NB4 (cell line): Measurements from ENCODE around the gene IFIT1B.

Source experiments
- DNase-seq: peaks from one replicate; pipeline ENCODE4 v3.0.0; 2010; ENCODE audit warnings: low read depth
- H3K4me3 ChIP-seq: one replicate; pipeline ENCODE4 v1.5.1; 2011; ENCODE audit warnings: mild to moderate bottlenecking, low read depth, low read length, moderate library complexity
- CTCF ChIP-seq: IDR thresholded peaks from one replicate; pipeline ENCODE4 v1.5.1; 2012; ENCODE audit warnings: low read depth, low read length
- MAX ChIP-seq: IDR thresholded peaks from 2 replicates; pipeline ENCODE4 v1.6.1; 2011; ENCODE audit warnings: low read depth, low read length
- MYC ChIP-seq: IDR thresholded peaks from 2 replicates; pipeline ENCODE4 v1.6.1; 2011; ENCODE audit warnings: low read depth, low read length
- POLR2A ChIP-seq: IDR thresholded peaks from 2 replicates; pipeline ENCODE4 v1.6.1; 2011; ENCODE audit warnings: mild to moderate bottlenecking; ENCODE audit not compliant: insufficient read length; ENCODE audit errors: extremely low read depth

IFIT1B gene

GRCh38 chr10:89364531-89364930 lies 13.3 kb upstream of the IFIT1B start:
- H3K4me3 ChIP-seq, result no peak overlapping the region
- TF ChIP-seq CTCF (no peak), POLR2A (no peak), MYC (no peak), MAX (no peak)
- no peak for DNase-seq

- H3K4me3 ChIP-seq, result no peak overlapping the region
- TF ChIP-seq MYC (no peak), POLR2A (no peak), MAX (no peak), CTCF (no peak)
- no peak for DNase-seq
Measured at GRCh38 chr10:89367529-89367928, 10.3 kb upstream of the IFIT1B start.

- no peak overlapping the region for H3K4me3 ChIP-seq
- no peak for TF ChIP-seq MYC
- no peak for TF ChIP-seq POLR2A
- no peak for TF ChIP-seq MAX
- TF ChIP-seq CTCF, result no peak
- no peak for DNase-seq
Measured at GRCh38 chr10:89368129-89368528, 9.7 kb upstream of the IFIT1B start.

DNA sequence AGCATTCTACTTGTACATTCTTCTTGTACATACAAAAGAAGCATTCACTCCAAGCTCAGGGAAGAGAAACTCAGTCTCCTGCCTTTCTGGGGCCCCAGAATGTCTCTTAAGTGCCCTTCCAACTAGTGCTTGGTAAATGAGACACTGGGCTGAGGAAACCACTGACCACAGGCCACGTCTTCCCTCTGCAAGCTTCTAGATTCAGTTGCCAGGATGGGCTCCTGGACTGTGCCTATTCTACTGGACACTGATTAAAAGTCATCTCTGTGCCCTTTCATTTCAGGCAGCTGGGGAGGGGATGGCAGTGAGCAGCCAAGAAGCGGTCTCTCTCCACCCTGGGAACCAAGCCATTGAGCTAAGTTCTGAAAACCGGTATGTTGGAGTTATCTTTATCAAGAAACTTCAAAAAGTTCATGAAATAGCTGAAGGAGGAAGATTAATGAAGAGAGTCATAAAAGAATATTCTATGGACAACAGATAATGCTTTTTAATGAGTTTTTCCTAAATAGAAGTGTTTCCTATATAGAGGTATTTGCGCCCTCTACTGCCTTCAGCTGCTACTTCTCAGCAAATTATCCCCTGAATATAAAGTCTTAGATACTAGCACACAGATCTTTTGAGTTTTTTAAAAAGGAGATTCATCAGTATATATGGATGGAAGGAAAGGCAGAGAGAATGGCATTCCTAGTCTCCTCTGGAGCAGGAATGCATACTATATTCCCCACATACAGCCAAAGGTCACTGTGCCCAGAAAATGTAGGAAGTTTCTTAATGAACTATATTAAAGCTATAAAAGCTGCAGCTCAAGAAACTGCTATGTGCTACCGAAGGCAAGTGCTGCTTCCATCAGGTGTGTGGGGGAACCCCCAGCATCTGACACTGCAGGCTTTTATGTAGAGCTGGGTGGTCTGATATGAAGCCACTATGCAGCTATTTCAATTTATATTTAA lies 8.4 kb upstream of the IFIT1B start:
- TF ChIP-seq CTCF (peak; percentile 44), MAX (no peak)

GRCh38 chr10:89371079-89371478 lies 6.8 kb upstream of the IFIT1B start:
- no peak overlapping the region for H3K4me3 ChIP-seq
- TF ChIP-seq MAX (no peak), CTCF (no peak), MYC (no peak)
- no peak for DNase-seq

More for the DNA sequence above, 8.4 kb upstream of the IFIT1B start:
- DNase-seq, result peak; percentile 51
- no peak overlapping the region for H3K4me3 ChIP-seq
